Stimulated activated naive CD8-positive, alpha-beta T cell treated with anti-CD3 and anti-CD28 coated beads, Interleukin-15, amount 100 ng/mL, for 72 hours (primary cell): ENCODE results near the gene ERP44.
"Not testable (repeated sequence)": the region's sequence is repeated elsewhere in the genome, so short reads cannot be mapped to it uniquely, and the experiment has no call there.

ENCODE experiments used
- ATAC-seq: fragments of 150-1000 bp; cut with Tn5 transposase; 2 replicates; pipeline ENCODE4 v1.10.0; 2021; ENCODE audit warnings: mild to moderate bottlenecking, moderate library complexity
- DNase-seq, 2 donors: peaks; one replicate each; pipeline ENCODE4 v3.0.0; 2021 to 2022
- H3K27ac Mint-ChIP-seq, 2 donors: one replicate each; pipeline ENCODE4 v1.8.0; 2022; ENCODE audit warnings: mild to moderate bottlenecking in 2 of 2, mixed read lengths in 2 of 2, moderate library complexity in 2 of 2
- H3K27me3 Mint-ChIP-seq: one replicate; pipeline ENCODE4 v1.8.0; 2022; ENCODE audit warnings: mixed read lengths
- H3K4me1 Mint-ChIP-seq: one replicate; pipeline ENCODE4 v1.8.0; 2022; ENCODE audit warnings: mild to moderate bottlenecking, mixed read lengths
- H3K4me3 Mint-ChIP-seq, 2 donors: one replicate each; pipeline ENCODE4 v1.8.0; 2022; ENCODE audit warnings: mild to moderate bottlenecking in 2 of 2, mixed read lengths in 2 of 2, moderate library complexity in 1 of 2
- H3K9me3 Mint-ChIP-seq, 2 donors: one replicate each; pipeline ENCODE4 v1.8.0; 2022; ENCODE audit warnings: mixed read lengths in 2 of 2

Gene ERP44

DNA sequence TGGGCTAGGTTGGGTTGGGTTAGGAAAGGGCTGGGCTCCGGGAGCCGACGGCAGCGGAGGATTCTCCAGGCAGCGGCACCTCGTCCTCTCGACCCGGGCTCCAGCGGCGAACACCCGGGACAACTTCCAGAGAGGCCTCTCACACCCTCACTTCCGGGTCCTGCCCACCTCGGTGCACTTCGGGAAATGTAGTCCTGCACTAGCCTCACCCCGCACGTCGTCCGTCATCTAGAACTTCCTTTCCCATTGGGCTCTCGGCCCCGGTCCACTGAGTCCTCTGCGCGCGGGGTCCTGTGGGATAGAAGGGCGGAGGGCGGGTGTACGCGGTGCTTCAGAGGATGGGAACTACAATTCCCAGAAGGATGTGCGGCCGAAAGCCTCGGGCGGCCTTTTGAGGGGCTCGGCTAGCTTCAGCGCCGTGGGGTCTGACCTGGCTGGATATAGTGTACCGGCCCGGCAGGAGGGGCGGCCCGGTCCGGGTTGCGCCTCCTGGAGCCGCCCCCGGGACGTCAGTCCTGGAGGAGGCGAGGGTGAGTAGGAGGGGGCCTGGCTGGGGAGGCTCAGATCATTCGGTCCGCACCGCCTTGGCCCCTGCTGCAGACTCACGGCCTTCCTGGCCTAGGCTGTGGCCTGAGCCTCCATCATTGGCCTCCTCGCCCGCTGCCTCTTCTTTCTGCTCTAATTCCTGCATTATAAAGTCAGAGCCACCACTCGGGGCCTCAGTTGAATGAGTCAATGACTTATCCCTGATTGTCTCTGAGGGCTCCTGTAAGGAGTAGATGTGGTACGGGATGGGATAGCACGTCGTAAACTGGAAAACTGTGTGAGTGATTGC is at the start of gene ERP44, which contains the start of gene INVS:
Gene ERP44, minus strand, starts transcription at position 114 of the 835 bp plus-strand sequence. CDS start 160 bp downstream, outside the sequence.
Gene INVS, plus strand, starts transcription at position 357 of the 835 bp plus-strand sequence. CDS start 5,279 bp downstream, outside the sequence.
- peak; percentile 94 to 97 for DNase-seq
- Mint-ChIP-seq H3K4me1 (peaks cover 30% of the 10 kb centered on the region), H3K27ac (peak within 1 kb of the TSS; percentile 97 to 99), H3K9me3 (no peaks in the 10 kb centered on the region), H3K27me3 (no peaks in the 10 kb centered on the region), H3K4me3 (peak within 1 kb of the TSS; percentile 97 to 100)
- ATAC-seq, result peak; percentile 99

DNA sequence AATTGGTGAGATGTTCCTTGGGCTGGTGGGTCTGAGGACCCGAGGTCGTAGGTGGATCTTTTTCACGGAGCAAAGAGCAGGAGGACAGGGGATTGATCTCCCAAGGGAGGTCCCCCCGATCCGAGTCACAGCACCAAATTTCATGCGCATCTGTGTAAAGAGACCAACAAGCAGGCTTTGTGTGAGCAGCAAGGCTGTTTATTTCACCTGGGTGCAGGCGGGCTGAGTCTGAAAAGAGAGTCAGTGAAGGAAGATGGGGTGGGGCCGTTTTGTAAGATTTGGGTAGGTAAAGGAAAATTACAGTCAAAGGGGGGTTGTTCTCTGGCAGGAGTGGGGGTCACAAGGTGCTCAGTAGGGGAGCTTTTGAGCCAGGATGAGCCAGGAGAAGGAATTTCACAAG is 47.2 kb upstream of the ERP44 start:
- H3K27me3 Mint-ChIP-seq, H3K4me3 Mint-ChIP-seq, ATAC-seq, H3K9me3 Mint-ChIP-seq, DNase-seq, H3K27ac Mint-ChIP-seq, H3K4me1 Mint-ChIP-seq: not testable (repeated sequence)

DNA sequence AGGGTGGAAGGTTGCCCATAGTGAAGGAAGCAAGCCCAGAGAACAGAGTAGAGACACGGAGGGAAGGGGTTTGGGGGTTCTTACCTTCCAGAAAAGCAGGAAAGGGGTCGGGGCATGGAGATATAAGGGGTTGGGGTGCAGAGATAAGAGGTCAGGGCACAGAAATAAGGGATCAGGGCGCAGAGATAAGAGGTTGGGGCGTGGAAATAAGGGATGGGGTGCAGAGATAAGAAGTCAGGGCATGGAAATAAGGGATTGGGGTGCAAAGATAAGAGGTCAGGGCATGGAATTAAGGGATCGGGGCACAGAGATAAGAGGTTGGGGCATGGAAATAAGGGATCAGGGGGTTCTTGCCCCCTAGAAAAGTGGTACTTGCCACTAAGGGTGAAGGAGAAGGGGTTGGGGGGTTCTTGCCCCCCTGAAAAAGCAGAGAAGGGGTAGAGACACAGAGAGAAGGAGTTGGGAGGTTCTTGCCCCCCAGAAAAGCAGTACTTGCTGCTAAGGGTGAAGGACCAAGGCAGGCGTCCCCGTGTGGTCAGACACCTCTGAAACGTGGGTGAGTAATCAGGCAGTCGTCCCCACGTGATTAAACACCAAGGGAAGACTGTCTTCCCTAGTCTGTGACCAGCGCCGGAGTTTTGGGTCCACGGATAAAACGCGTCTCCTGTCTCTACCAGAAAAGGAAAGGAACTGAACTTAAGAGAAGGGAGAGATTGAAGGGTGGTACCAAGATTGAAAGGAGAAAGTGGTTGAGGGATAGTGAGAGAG is 46.6 kb upstream of the ERP44 start:
- not testable (repeated sequence) for H3K4me1 Mint-ChIP-seq, DNase-seq, H3K9me3 Mint-ChIP-seq, ATAC-seq, H3K27me3 Mint-ChIP-seq, H3K4me3 Mint-ChIP-seq
- peak overlapping the region in 1 of 2 donors; percentile 56 for H3K27ac Mint-ChIP-seq

DNA sequence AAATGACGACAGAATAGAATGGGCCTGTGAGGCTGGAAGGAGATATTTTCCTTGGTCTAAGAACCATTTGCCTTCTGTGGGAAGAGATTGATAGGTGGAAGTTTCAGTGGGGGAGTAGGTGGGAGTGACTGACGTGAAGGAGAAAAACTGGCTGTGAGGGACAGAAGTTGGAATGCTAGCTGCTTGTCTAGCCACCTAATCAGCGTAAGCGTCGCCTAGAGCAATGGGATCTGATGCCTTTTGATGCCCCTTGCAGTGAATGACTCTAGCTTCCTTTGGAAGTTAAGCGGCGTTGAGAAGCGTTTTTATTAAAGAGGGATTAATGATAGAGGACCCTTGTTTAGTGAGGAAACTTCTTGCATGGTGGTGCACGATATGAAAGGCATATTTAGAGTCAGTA is 43.1 kb upstream of the ERP44 start:
- DNase-seq, H3K27ac Mint-ChIP-seq, H3K9me3 Mint-ChIP-seq, H3K27me3 Mint-ChIP-seq, H3K4me3 Mint-ChIP-seq, ATAC-seq, H3K4me1 Mint-ChIP-seq: not testable (repeated sequence)

DNA sequence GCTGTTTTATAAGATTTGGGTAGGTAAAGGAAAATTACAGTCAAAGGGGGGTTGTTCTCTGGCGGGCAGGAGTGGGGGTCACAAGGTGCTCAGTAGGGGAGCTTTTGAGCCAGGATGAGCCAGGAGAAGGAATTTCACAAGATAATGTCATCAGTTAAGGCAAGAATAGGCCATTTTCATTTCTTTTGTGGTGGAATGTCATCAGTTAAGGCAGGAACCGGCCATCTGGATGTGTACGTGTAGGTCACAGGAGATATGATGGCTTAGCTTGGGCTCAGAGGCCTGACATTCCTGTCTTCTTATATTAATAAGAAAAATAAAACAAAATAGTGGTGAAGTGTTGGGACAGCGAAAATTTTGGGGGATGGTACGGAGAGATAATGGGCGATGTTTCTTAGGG is 41.5 kb upstream of the ERP44 start:
- H3K4me1 Mint-ChIP-seq, H3K27ac Mint-ChIP-seq, H3K27me3 Mint-ChIP-seq, H3K4me3 Mint-ChIP-seq, H3K9me3 Mint-ChIP-seq, DNase-seq, ATAC-seq: not testable (repeated sequence)

DNA sequence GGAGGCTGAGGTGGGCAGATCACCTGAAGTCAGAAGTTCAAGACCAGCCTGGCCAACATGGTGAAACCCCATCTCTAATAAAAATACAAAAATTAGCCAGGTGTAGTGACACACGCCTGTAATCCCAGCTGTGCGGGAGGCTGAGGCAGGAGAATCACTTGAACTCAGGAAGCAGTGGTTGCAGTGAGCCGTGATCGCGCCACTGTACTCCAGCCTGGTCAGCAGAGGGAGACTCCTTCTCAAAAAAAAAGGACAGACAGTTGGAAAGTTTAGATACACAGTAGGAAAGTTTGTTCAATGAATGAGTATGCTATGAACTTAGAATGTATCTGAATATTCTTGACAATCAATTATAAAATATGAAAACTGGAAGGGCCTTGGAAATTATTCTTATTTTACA is 38.0 kb upstream of the ERP44 start:
- not testable (repeated sequence) for DNase-seq, H3K4me3 Mint-ChIP-seq, H3K4me1 Mint-ChIP-seq, H3K27me3 Mint-ChIP-seq, H3K27ac Mint-ChIP-seq, H3K9me3 Mint-ChIP-seq, ATAC-seq

DNA sequence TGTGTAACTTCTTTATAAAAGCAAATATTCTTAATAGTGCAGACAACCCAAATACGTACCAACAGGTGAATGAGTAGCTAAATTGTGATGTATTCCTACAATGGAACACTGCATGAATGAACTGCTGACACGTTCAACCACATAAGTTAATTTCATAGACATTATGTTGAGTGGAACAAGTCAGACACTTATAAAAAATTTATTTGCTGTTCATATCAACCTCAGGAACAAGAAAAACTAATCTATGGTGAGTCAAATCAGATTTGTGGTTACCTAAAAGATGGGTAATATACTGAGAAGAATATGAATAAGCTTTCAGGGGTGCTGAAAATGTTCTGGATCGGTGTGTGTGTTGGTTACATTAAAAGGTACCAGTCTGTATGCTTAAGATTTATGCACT is 35.9 kb upstream of the ERP44 start:
- Mint-ChIP-seq H3K27me3 (no peaks in the 10 kb centered on the region), H3K9me3 (no peaks in the 10 kb centered on the region)
- ATAC-seq, result peak; percentile 55

DNA sequence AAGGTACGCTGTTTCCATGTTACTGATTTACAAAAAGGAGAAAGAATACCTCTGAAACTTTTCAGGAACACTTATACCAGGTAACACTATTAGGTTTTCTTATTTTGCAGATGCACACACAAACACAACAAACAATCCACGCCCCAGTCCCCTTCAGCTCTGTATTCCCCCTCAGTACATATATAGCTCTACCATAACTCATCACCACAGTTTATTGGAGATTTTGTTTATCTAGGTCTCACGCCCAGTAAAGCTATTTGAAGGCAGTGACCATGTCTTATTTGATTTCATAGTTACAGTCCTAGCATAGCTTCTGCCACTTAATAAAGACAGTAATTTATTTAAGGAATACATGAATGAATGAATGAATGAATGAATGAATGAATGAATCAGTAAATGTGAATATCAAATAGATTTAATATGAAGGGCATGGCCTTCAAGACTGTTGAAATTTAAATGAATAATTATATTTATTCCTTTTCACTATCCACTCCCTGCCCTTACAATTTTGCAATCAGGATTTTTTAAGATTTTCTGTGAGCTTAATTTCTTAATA is 33.2 kb upstream of the ERP44 start:
- no peak overlapping the region for H3K27ac Mint-ChIP-seq
- H3K27me3 Mint-ChIP-seq, result no peaks in the 10 kb centered on the region
- ATAC-seq (no peak), DNase-seq (no peak)
- H3K9me3 Mint-ChIP-seq, result no peaks in the 10 kb centered on the region
- H3K4me3 Mint-ChIP-seq, result no peak overlapping the region
- no peaks in the 10 kb centered on the region for H3K4me1 Mint-ChIP-seq

More for the DNA sequence above, 35.9 kb upstream of the ERP44 start:
- DNase-seq, result no peak
- H3K4me3 Mint-ChIP-seq, result no peak overlapping the region
- no peak overlapping the region for H3K27ac Mint-ChIP-seq
- no peaks in the 10 kb centered on the region for H3K4me1 Mint-ChIP-seq

DNA sequence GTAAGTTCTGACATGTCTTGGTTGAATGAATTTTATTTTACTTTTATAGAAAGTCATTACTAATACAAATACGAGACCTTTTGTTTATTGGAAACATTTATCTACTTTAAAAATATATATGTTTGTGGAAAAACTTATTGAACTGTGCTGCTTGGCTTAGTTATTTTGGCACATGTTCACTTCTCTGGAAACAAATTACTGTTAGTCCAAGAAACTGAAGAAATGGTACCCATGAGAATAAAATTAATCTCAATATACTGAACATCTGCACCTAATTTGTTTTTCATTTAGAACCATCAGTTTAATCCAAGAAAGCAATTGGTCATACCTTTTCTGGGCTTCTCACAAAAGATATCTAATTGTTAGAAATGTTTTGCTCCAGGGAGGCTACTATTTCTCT is 32.4 kb upstream of the ERP44 start:
- Mint-ChIP-seq H3K4me1 (no peaks in the 10 kb centered on the region), H3K4me3 (no peak overlapping the region), H3K27ac (no peak overlapping the region), H3K27me3 (no peaks in the 10 kb centered on the region), H3K9me3 (no peaks in the 10 kb centered on the region)
- no peak for ATAC-seq
- DNase-seq, result no peak

DNA sequence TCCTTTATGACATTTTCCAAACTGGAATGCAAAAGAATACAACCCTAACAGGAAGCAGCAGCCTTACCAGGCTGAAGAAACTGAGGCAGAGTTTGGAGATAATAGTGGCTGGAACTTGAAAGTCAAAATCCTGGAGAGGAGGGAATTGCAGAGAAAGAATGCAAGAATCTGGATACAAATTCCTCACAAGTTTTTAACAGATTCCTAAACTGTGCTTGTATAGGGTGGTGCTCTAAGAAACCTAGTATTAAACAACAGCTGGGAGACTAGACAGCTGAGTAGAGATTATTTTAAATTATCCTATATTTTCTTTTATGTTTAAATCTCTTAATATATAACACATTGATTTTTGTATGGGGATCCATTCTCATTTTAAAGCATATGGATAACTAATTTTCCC is 31.0 kb upstream of the ERP44 start:
- Mint-ChIP-seq H3K4me1 (no peaks in the 10 kb centered on the region), H3K27ac (no peak overlapping the region), H3K27me3 (no peaks in the 10 kb centered on the region), H3K4me3 (no peak overlapping the region), H3K9me3 (no peaks in the 10 kb centered on the region)
- no peak for DNase-seq
- no peak for ATAC-seq

DNA sequence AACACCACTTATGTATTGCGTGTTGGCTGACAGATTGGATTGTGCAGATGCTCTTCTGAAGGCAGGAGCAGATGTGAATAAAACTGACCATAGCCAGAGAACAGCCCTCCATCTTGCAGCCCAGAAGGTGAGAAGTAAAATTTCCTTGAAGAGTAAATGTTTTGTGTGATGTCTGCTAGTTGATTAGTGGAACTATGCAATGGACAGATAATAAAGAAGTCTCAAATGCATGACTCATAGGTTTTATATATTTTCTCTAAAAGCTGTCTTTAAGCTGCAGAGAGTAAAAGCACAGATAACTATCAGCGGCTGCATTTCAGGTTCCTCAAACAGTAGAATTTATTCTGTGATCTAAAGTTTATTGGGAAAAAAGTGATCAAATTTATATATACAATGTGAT is 27.6 kb upstream of the ERP44 start:
- Mint-ChIP-seq H3K4me3 (no peak overlapping the region), H3K9me3 (no peaks in the 10 kb centered on the region), H3K27me3 (no peaks in the 10 kb centered on the region), H3K4me1 (no peaks in the 10 kb centered on the region), H3K27ac (no peak overlapping the region)
- DNase-seq (no peak), ATAC-seq (no peak)

DNA sequence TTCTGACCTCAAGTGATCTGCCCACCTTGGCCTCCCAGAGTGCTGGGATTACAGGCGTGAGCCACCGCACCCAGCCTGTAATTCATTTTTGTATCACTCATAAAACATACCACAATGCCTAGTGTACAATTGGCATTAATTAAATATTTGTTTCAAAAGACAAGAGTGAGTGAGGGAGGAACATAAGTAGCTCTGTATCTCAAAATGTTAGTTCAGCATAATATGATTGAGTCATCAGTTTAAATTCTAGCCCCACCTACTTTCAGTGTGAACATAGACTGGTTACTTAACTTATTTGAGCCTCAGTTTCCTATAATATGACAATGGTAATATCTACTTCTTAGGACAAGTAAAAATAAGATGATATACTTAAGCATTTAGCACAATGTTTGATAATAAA is 27.1 kb upstream of the ERP44 start:
- Mint-ChIP-seq H3K27me3 (no peaks in the 10 kb centered on the region), H3K4me1 (no peaks in the 10 kb centered on the region), H3K9me3 (no peaks in the 10 kb centered on the region), H3K27ac (peak overlapping the region in 1 of 2 donors; percentile 12), H3K4me3 (no peak overlapping the region)
- ATAC-seq (no peak), DNase-seq (no peak)

DNA sequence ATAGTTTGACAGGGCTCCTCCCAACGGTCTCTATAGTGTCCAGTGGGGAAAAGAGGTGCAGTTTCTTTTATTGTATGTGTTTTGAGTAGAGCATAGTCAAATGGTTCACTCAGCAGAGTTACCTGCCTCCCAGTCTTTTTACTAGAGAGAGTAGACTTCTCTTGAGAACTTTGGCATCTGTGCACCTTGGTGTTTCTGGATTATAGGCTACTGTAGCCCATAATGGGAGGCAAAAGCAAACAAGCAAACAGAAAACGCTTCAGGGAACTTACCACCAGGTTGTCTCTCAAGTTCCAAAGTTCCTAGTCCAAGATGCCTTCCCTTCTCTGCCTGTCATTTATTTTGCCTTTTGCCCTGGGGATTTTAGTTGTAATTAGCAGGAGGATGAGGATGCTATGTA is 26.4 kb upstream of the ERP44 start:
- Mint-ChIP-seq H3K27me3 (no peaks in the 10 kb centered on the region), H3K27ac (no peak overlapping the region), H3K9me3 (no peaks in the 10 kb centered on the region), H3K4me3 (no peak overlapping the region), H3K4me1 (peaks cover 6% of the 10 kb centered on the region)
- no peak for DNase-seq
- no peak for ATAC-seq

DNA sequence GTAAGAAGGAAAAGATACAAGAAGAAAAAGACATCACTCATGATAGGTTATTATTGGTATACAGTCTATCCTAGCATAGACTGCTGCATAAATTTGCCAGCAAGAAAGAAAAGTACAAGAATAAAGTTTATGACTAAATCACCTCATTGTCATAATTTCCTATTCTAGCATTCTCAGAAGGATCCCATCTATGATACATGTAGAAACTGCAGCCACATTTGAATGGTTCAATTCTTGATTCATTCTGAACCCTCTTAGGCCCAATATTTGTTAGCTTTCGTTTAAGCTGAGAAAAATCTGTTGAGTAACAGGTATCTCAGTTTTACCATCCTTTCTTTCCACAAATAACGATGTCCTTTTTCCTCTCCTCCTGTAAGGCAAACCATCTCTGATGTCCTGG is 21.5 kb upstream of the ERP44 start:
- peak; percentile 48 for ATAC-seq
- Mint-ChIP-seq H3K27me3 (no peaks in the 10 kb centered on the region), H3K4me1 (peaks cover 9% of the 10 kb centered on the region), H3K27ac (no peak overlapping the region), H3K4me3 (no peak overlapping the region), H3K9me3 (no peaks in the 10 kb centered on the region)
- no peak for DNase-seq

DNA sequence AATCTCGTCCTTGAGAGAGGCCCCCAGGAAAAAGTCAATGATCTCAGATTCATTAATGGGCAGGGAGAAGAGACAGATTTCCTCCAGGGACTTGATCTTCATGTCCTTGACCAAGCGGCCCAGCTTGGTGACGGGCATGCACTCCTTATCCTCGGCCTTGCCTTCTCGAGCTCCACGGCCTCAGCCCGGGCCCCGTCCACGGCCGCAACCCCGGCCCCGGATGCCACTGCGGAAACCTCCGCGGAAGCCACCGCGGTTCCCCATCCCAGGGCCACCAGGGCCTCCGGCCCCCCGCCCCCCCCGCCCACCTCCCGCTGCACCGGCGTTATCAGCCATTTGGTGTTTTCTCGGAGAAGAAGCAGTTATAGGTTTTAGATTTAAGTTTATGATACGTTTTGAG is 18.5 kb upstream of the ERP44 start:
- ATAC-seq (no peak), DNase-seq (no peak)
- Mint-ChIP-seq H3K27ac (no peak overlapping the region), H3K27me3 (no peaks in the 10 kb centered on the region), H3K4me1 (peaks cover 17% of the 10 kb centered on the region), H3K4me3 (no peak overlapping the region), H3K9me3 (no peaks in the 10 kb centered on the region)
